WERI-Rb-1 (cell line): ENCODE data around the gene NDUFA13.

ENCODE experiments used
- DNase-seq: peaks from one replicate; pipeline ENCODE4 v3.0.0-alpha.2; 2020
- H3K27ac ChIP-seq: fragments of 250-450 bp; sonication (Bioruptor Pico); 2 replicates; pipeline ENCODE4 v1.5.1; 2020; ENCODE audit warnings: mild to moderate bottlenecking, moderate library complexity
- H3K27me3 ChIP-seq: fragments of 250-450 bp; sonication (Bioruptor Pico); 2 replicates; pipeline ENCODE4 v1.5.1; 2021; ENCODE audit warnings: mild to moderate bottlenecking, low read depth, moderate library complexity; ENCODE audit not compliant: insufficient read depth, severe bottlenecking
- H3K36me3 ChIP-seq: fragments of 250-450 bp; sonication (Bioruptor Pico); 2 replicates; pipeline ENCODE4 v1.5.1; 2020; ENCODE audit warnings: mild to moderate bottlenecking, moderate library complexity
- H3K4me3 ChIP-seq: 2 replicates; pipeline ENCODE4 v1.5.1; 2011; ENCODE audit warnings: low read depth, mild to moderate bottlenecking, control low read depth, low read length
- H3K9me3 ChIP-seq: fragments of 250-450 bp; sonication (Bioruptor Pico); 2 replicates; pipeline ENCODE4 v1.5.1; 2021; ENCODE audit warnings: mild to moderate bottlenecking, moderate library complexity; ENCODE audit not compliant: severe bottlenecking
- CTCF ChIP-seq: IDR thresholded peaks from 2 replicates; pipeline ENCODE4 v1.5.1; 2011; ENCODE audit warnings: low read depth, mild to moderate bottlenecking, control low read depth, inconsistent platforms, low read length

The NDUFA13 gene

GRCh38 chr19:19514881-19515641 is 964 bp upstream of the NDUFA13 start, which contains the start of gene TSSK6:
Gene TSSK6 (minus strand): TSS chr19:19515548. CDS start chr19:19515427, 121 bp downstream.
- H3K27ac ChIP-seq = peak within 1 kb of the TSS; percentile 77
- peaks cover 4% of the 10 kb centered on the region for H3K9me3 ChIP-seq
- peaks cover 17% of the 10 kb centered on the region for H3K36me3 ChIP-seq
- H3K4me3 ChIP-seq = peak within 1 kb of the TSS; percentile 72
- H3K27me3 ChIP-seq = no peaks in the 10 kb centered on the region
- TF ChIP-seq CTCF = no peak
- no peak for DNase-seq

DNA sequence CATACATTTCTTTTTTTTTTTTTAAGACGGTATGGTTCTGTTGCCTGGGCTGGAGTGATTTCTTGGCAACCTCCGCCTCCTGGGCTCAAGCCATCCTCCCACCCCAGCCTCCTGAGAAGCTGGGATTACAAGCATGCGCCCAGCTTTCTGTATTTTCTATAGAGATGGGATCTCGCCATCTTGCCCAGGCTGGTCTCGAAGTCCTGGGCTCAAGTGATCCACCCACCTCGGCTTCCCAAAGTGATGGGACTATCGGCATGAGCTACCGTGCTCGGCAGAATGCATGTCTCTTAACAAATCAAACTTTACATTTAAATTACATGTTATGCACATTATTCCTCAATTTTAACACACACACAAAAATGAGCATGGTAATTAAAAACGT is 1.2 kb downstream of the NDUFA13 start:
- peaks cover 30% of the 10 kb centered on the region for H3K36me3 ChIP-seq
- no peak overlapping the region for H3K4me3 ChIP-seq
- no peak for TF ChIP-seq CTCF
- no peak overlapping the region for H3K27ac ChIP-seq
- H3K9me3 ChIP-seq = peaks cover 4% of the 10 kb centered on the region
- no peak for DNase-seq
- H3K27me3 ChIP-seq = no peaks in the 10 kb centered on the region

DNA sequence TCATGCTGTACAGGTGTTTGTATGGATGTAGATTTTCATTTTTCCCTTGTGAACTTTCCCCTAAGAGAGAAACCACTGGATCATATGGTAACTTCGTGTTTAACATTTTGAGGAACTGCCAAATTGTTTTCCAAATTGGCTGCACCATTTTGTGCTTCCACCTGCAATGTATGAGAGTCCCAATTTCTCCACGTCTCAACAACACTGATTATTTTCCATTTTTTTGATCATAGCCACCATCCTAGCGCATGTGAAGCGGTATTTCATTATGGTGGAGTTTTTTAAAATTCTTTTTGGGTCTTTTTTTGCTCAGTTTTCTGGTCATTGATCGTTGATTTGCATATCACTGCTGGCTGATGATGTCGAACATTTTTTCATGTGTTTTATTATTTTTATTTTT is 5.0 kb downstream of the NDUFA13 start:
- DNase-seq = no peak
- H3K4me3 ChIP-seq = no peak overlapping the region
- TF ChIP-seq CTCF = no peak
- peaks cover 36% of the 10 kb centered on the region for H3K36me3 ChIP-seq
- H3K9me3 ChIP-seq = no peaks in the 10 kb centered on the region
- H3K27ac ChIP-seq = no peak overlapping the region
- H3K27me3 ChIP-seq = no peaks in the 10 kb centered on the region

DNA sequence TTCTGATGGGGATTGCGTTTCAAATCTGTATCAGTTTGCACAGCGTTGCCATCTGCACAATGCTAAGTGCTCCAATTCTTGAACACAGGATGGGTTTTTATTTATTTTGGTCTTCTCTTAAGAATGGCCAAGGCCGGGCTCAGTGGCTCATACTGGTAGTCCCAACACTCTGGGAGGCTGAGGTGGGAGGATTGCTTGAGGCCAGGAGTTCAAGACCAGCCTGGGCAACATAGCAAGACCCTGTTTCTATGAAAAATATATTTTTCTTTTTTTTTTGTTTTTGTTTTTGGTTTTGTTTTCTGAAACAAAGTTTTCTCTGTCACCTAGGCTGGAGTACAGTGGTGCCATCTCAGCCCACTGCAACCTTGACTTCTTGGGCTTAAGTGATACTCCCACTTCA is 7.2 kb downstream of the NDUFA13 start:
- Histone ChIP-seq H3K36me3 (peaks cover 44% of the 10 kb centered on the region), H3K27me3 (no peaks in the 10 kb centered on the region), H3K27ac (no peak overlapping the region), H3K9me3 (no peaks in the 10 kb centered on the region), H3K4me3 (no peak overlapping the region)
- no peak for TF ChIP-seq CTCF
- DNase-seq = no peak

- Histone ChIP-seq H3K4me3 (no peak overlapping the region), H3K9me3 (no peaks in the 10 kb centered on the region), H3K36me3 (peaks cover 44% of the 10 kb centered on the region), H3K27ac (no peak overlapping the region), H3K27me3 (no peaks in the 10 kb centered on the region)
- DNase-seq = no peak
- TF ChIP-seq CTCF = no peak
Observed at GRCh38 chr19:19524053-19524452, 8.0 kb downstream of the NDUFA13 start.
